Measurements from ENCODE around the gene FSCN2.

GRCh38 chr17:81553018-81553615 lies 24.9 kb downstream of the FSCN2 start:
- TF ChIP-seq CTCF (IDR thresholded peaks at IDR 0.05) (peak in 2 of 6 experiments; percentile 4 to 16), POLR2A (IDR thresholded peaks at IDR 0.05) (no peak)

Data from Peyer's patch (tissue), 4 donors.